DOHH2 (cell line): Measurements from ENCODE around the gene CCN5.

ENCODE experiments used
- CTCF ChIP-seq: fragments of 200-600 bp; sonication (generic); IDR thresholded peaks from one replicate; pipeline ENCODE4 v1.5.1; 2014; ENCODE audit warnings: antibody characterized with exemption, mild to moderate bottlenecking, low read depth, low read length; ENCODE audit not compliant: poor library complexity, severe bottlenecking
- EZH2phosphoT487 ChIP-seq: fragments of 200-600 bp; sonication (generic); IDR thresholded peaks from 2 replicates; pipeline ENCODE4 v1.6.1; 2017; ENCODE audit warnings: borderline replicate concordance, mild to moderate bottlenecking, antibody characterized with exemption, low read length, moderate library complexity, mixed read lengths

- no peak for TF ChIP-seq CTCF
- TF ChIP-seq EZH2phosphoT487, result no peak
Measured at GRCh38 chr20:44770484-44771171, 55.5 kb downstream of the CCN5 start.
